22Rv1 (cell line): ENCODE measurements around the gene COL1A1.

ENCODE experiments used
- CTCF ChIP-seq: fragments of 450-650 bp; IDR thresholded peaks from 2 replicates; pipeline ENCODE4 v1.5.1; 2017; ENCODE audit warnings: mild to moderate bottlenecking
- ZFX ChIP-seq: fragments of 450-650 bp; IDR thresholded peaks from 2 replicates; pipeline ENCODE4 v1.6.1; 2017; ENCODE audit warnings: antibody characterized with exemption, borderline replicate concordance

GRCh38 chr17:50183421-50183994 is 17.9 kb downstream of the COL1A1 start:
- TF ChIP-seq CTCF (no peak), ZFX (no peak)
